GM12891 (cell line): Measurements from ENCODE around the gene RMI1.

Source experiments
- POLR2A ChIP-seq: IDR thresholded peaks from 2 replicates; pipeline ENCODE4 v1.6.1; 2011; ENCODE audit warnings: low read depth, low read length, control low read depth
- TAF1 ChIP-seq: IDR thresholded peaks from 2 replicates; pipeline ENCODE4 v1.6.1; 2011; ENCODE audit warnings: low read depth, low read length, control low read depth

DNA sequence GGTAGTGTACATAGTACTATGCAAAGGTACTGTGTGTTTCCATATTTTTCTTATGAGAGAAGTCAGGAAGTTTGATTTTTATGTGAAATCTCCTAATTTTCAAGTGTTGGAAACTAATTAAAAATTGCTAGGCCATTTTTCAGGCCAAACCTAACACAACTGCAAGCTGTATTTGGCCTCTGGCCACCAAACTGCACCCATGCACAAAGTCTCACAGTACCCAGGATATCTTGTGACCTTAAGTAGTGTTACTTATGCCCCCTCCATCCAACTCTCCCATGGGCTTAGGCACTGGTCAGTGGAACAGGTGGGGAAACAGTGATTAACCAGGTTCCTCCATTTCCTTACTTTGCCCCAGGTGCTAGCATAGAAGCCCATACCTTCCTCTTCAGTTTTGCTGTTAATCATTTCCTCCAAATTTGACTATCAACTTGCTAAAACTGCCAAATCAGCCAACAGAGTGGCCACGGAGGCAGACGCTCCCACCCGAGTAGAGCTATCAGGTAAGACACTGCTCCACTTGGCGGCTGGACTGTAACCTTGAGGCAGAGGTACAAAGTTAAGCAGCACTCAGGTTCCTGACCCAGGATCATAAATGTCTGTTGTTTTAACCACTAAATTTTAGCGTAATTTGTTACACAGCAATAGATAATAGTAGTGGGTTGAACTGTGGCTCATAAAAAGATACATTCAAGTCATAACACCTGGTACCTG is 39.9 kb upstream of the RMI1 start:
- TF ChIP-seq TAF1 = no peak
- no peak for TF ChIP-seq POLR2A
